WTC11 (cell line): ENCODE data around the gene TNFRSF13B. TPM values are rescaled to one million over a fixed set of nuclear protein-coding genes. Genes with fewer than 3 reads are reported as not detected.
"Not testable (repeated sequence)": the region's sequence is repeated elsewhere in the genome, so short reads cannot be mapped to it uniquely, and the experiment has no call there.

Source experiments
- ATAC-seq: fragments of 200-7000 bp; cut with Tn5 transposase; 2 replicates; pipeline ENCODE4 v1.10.0; 2021; ENCODE audit warnings: mild to moderate bottlenecking, moderate library complexity
- CTCF ChIA-PET: fragments of 300-600 bp; sonication (Branson Sonifier 250); formaldehyde crosslinking; loops from one replicate; lab custom pipeline; 2021; ENCODE audit warnings: antibody characterized with exemption; lab: Charles Lee
- POLR2A ChIA-PET: fragments of 350-600 bp; sonication (Branson Sonifier 250); formaldehyde crosslinking; loops from one replicate; lab custom pipeline; 2021; ENCODE audit warnings: antibody characterized with exemption; lab: Charles Lee
- DNase-seq: peaks from one replicate; pipeline ENCODE4 v3.0.0; 2021; ENCODE audit warnings: low spot score
- H3K27ac Mint-ChIP-seq: 2 replicates; pipeline ENCODE4 v1.8.0; 2021; ENCODE audit warnings: mixed read lengths
- H3K27me3 Mint-ChIP-seq: 2 replicates; pipeline ENCODE4 v1.8.0; 2021; ENCODE audit warnings: low read depth, mild to moderate bottlenecking, moderate library complexity, mixed read lengths
- H3K36me3 Mint-ChIP-seq: 2 replicates; pipeline ENCODE4 v1.8.0; 2021; ENCODE audit warnings: mixed read lengths
- H3K4me1 Mint-ChIP-seq: 2 replicates; pipeline ENCODE4 v1.8.0; 2022; ENCODE audit warnings: mixed read lengths
- H3K4me3 Mint-ChIP-seq: 2 replicates; pipeline ENCODE4 v1.8.0; 2021; ENCODE audit warnings: mild to moderate bottlenecking, moderate library complexity, mixed read lengths
- H3K9me3 Mint-ChIP-seq: 2 replicates; pipeline ENCODE4 v1.8.0; 2021; ENCODE audit warnings: mixed read lengths
- ATF1 ChIP-seq: sonication (generic); formaldehyde crosslinking; IDR thresholded peaks from 2 replicates; pipeline ENCODE4 v1.8.1; 2023; ENCODE audit warnings: mild to moderate bottlenecking, moderate library complexity, missing genetic modification reagents
- ATF6 ChIP-seq: sonication (generic); formaldehyde crosslinking; IDR thresholded peaks from 2 replicates; pipeline ENCODE4 v1.8.1; 2023; ENCODE audit warnings: mild to moderate bottlenecking, missing genetic modification reagents
- E2F1 ChIP-seq: sonication (generic); formaldehyde crosslinking; IDR thresholded peaks from 2 replicates; pipeline ENCODE4 v1.8.0; 2022; ENCODE audit warnings: mild to moderate bottlenecking, missing genetic modification reagents
- FOXJ3 ChIP-seq: sonication (generic); formaldehyde crosslinking; IDR thresholded peaks from 2 replicates; pipeline ENCODE4 v1.9.0; 2021; ENCODE audit warnings: missing genetic modification reagents, mild to moderate bottlenecking, borderline replicate concordance
- IRF1 ChIP-seq: sonication (generic); formaldehyde crosslinking; IDR thresholded peaks from 2 replicates; pipeline ENCODE4 v1.8.0; 2023; ENCODE audit warnings: missing genetic modification reagents
- ZBTB21 ChIP-seq: sonication (generic); formaldehyde crosslinking; IDR thresholded peaks from 2 replicates; pipeline ENCODE4 v1.8.1; 2023; ENCODE audit warnings: mild to moderate bottlenecking, missing genetic modification reagents, borderline replicate concordance
- ZNF138 ChIP-seq: sonication (generic); formaldehyde crosslinking; conservative IDR thresholded peaks from 2 replicates; pipeline ENCODE4 v1.8.1; 2022; ENCODE audit warnings: mild to moderate bottlenecking, moderate library complexity, missing genetic modification reagents
- ZNF232 ChIP-seq: sonication (generic); formaldehyde crosslinking; IDR thresholded peaks from 2 replicates; pipeline ENCODE4 v1.8.0; 2022; ENCODE audit warnings: mild to moderate bottlenecking, missing genetic modification reagents
- ZNF317 ChIP-seq: sonication (generic); formaldehyde crosslinking; IDR thresholded peaks from 2 replicates; pipeline ENCODE4 v1.8.1; 2023; ENCODE audit warnings: low read depth, mild to moderate bottlenecking, moderate library complexity, missing genetic modification reagents, borderline replicate concordance
- total RNA-seq: library from RNA; stranded (reverse); gene quantifications from 3 replicates; pipeline ENCODE4 v1.2.3, GENCODE V29; 2021
- TF ChIP-seq, protein P1 (sequence below): sonication (generic); formaldehyde crosslinking; IDR thresholded peaks from 2 replicates; pipeline ENCODE4 v1.8.0; 2023; ENCODE audit warnings: missing genetic modification reagents, mild to moderate bottlenecking, borderline replicate concordance

The TNFRSF13B gene
- total RNA-seq, 1 experiment from 2014 or later, result not detected

DNA sequence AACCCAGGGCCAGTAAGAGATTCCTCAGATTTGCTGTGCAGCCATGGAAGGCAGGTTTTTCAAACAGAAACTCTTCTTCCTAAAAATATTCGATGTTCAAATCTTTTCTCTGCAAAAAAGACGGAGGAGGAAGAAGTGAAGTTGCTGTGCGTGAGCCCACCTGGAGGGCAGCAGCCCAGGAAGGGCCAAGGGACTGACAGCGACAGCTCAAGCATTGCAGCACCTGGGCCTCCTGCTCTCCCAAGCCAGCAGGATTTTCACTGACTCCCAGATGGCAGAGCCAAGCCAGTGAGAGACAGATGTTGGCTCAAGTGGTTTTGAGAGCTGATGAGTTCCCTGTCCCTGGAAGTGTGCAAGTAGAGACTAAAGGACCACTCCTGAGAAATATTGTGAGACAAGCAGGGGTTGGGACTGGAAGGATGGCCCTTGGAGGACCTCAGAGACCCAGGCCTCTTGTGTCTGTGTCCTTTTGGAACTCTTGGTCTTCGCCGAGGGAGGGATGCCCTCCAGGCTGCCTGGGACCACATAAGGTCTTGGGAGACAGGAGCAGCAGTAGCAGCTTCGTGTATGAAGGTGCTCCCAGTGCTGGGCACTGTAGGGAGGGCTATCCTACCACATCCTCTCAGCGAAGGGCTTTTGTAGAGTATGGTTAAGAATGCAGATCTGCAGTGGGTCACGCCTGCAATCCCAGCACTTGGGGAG is 29.3 kb upstream of the TNFRSF13B start (continued):
- no peak for TF ChIP-seq ZBTB21 (CRISPR knock-in tag)
- TF ChIP-seq, protein P1, sequence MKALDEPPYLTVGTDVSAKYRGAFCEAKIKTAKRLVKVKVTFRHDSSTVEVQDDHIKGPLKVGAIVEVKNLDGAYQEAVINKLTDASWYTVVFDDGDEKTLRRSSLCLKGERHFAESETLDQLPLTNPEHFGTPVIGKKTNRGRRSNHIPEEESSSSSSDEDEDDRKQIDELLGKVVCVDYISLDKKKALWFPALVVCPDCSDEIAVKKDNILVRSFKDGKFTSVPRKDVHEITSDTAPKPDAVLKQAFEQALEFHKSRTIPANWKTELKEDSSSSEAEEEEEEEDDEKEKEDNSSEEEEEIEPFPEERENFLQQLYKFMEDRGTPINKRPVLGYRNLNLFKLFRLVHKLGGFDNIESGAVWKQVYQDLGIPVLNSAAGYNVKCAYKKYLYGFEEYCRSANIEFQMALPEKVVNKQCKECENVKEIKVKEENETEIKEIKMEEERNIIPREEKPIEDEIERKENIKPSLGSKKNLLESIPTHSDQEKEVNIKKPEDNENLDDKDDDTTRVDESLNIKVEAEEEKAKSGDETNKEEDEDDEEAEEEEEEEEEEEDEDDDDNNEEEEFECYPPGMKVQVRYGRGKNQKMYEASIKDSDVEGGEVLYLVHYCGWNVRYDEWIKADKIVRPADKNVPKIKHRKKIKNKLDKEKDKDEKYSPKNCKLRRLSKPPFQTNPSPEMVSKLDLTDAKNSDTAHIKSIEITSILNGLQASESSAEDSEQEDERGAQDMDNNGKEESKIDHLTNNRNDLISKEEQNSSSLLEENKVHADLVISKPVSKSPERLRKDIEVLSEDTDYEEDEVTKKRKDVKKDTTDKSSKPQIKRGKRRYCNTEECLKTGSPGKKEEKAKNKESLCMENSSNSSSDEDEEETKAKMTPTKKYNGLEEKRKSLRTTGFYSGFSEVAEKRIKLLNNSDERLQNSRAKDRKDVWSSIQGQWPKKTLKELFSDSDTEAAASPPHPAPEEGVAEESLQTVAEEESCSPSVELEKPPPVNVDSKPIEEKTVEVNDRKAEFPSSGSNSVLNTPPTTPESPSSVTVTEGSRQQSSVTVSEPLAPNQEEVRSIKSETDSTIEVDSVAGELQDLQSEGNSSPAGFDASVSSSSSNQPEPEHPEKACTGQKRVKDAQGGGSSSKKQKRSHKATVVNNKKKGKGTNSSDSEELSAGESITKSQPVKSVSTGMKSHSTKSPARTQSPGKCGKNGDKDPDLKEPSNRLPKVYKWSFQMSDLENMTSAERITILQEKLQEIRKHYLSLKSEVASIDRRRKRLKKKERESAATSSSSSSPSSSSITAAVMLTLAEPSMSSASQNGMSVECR (CRISPR knock-in tag), result no peak
- TF ChIP-seq ATF6 (CRISPR knock-in tag), result no peak
- no peak for TF ChIP-seq FOXJ3 (CRISPR knock-in tag)

GRCh38 chr17:16999931-17000625 is 28.2 kb upstream of the TNFRSF13B start:
- no peak for ATAC-seq
- no peaks in the 10 kb centered on the region for H3K4me1 Mint-ChIP-seq
- H3K9me3 Mint-ChIP-seq, result peaks cover 4% of the 10 kb centered on the region; the same call in 1 of the 2 replicates
- no peak for TF ChIP-seq E2F1 (CRISPR knock-in tag)
- no peak for TF ChIP-seq ZNF232
- no peak for TF ChIP-seq ZNF317 (CRISPR knock-in tag)
- TF ChIP-seq IRF1 (CRISPR knock-in tag), result no peak
- TF ChIP-seq ATF1 (CRISPR knock-in tag), result no peak
- TF ChIP-seq, all 79 proteins: peak for 0
- Mint-ChIP-seq H3K27ac (no peak overlapping the region), H3K27me3 (no peaks in the 10 kb centered on the region; the same call in none of the 2 replicates), H3K4me3 (no peak overlapping the region), H3K36me3 (no peaks in the 10 kb centered on the region)
- no peak for DNase-seq
- CTCF ChIA-PET, result interaction anchor here (1.4 kb wide), 1 partner anchor 142 kb away, joined by 8 read pairs; no protein-coding TSS in a partner anchor
- POLR2A ChIA-PET, result no interaction called here

GRCh38 chr17:16997514-16998429 is 25.9 kb upstream of the TNFRSF13B start:
- H3K27me3 Mint-ChIP-seq, result no peaks in the 10 kb centered on the region; the same call in none of the 2 replicates
- ChIA-PET CTCF (interaction anchor here (1.1 kb wide), 1 partner anchor 149 kb away, joined by 6 read pairs; no protein-coding TSS in a partner anchor), POLR2A (no interaction called here)
- no peaks in the 10 kb centered on the region for H3K4me1 Mint-ChIP-seq
- TF ChIP-seq ZNF138 (CRISPR knock-in tag), result no peak
- H3K9me3 Mint-ChIP-seq, result peaks cover 7% of the 10 kb centered on the region
- no peak for DNase-seq
- ATAC-seq, result no peak
- H3K4me3 Mint-ChIP-seq, result no peak overlapping the region
- H3K36me3 Mint-ChIP-seq, result no peaks in the 10 kb centered on the region
- no peak overlapping the region for H3K27ac Mint-ChIP-seq

GRCh38 chr17:16996726-16997125 is 24.8 kb upstream of the TNFRSF13B start:
- CTCF ChIA-PET, result interaction anchor here (1.4 kb wide), 1 partner anchor 145 kb away, joined by 3 read pairs; no protein-coding TSS in a partner anchor
- POLR2A ChIA-PET, H3K9me3 Mint-ChIP-seq, ATAC-seq, H3K4me1 Mint-ChIP-seq, H3K36me3 Mint-ChIP-seq, H3K4me3 Mint-ChIP-seq, H3K27ac Mint-ChIP-seq, DNase-seq, H3K27me3 Mint-ChIP-seq: not testable (repeated sequence)
